ENCODE results near the gene OLA1. TPM values are rescaled to one million over a fixed set of nuclear protein-coding genes. Genes with fewer than 3 reads are reported as not detected.

Gene OLA1
- total RNA-seq, 1 experiment from 2014 or later = 126 TPM

- Histone ChIP-seq H3K4me3 (ENCODE audit: low read depth in 2 of 2, low read length in 2 of 2) (no peak overlapping the region), H3K27ac (ENCODE audit: low read length) (no peak overlapping the region), H3K36me3 (ENCODE audit: control insufficient read depth, insufficient read depth, low read length) (peaks cover 2% of the 10 kb centered on the region), H3K4me1 (ENCODE audit: control insufficient read depth, insufficient read depth, low read length) (no peaks in the 10 kb centered on the region), H3K9me3 (ENCODE audit: control insufficient read depth, insufficient read depth, low read depth, low read length) (no peaks in the 10 kb centered on the region), H3K27me3 (ENCODE audit: control insufficient read depth, insufficient read depth, low read length) (no peaks in the 10 kb centered on the region)
- ChIA-PET CTCF (no interaction called here), POLR2A (no interaction called here)
- intact Hi-C loops (cut with micrococcal nuclease; ENCODE audit: unreplicated experiment) = no loop called here
- BruUV-seq (replicated peaks) = no TSS peak
- ATAC-seq (no peak), DNase-seq (ENCODE audit: low read depth, low spot score) (no peak)
- in situ Hi-C loops (cut with HindIII; ENCODE audit: low pct_unique_long_range_greater_than_20kb, low sequenced_read_pairs) = no loop called here
- TF ChIP-seq, protein P1, sequence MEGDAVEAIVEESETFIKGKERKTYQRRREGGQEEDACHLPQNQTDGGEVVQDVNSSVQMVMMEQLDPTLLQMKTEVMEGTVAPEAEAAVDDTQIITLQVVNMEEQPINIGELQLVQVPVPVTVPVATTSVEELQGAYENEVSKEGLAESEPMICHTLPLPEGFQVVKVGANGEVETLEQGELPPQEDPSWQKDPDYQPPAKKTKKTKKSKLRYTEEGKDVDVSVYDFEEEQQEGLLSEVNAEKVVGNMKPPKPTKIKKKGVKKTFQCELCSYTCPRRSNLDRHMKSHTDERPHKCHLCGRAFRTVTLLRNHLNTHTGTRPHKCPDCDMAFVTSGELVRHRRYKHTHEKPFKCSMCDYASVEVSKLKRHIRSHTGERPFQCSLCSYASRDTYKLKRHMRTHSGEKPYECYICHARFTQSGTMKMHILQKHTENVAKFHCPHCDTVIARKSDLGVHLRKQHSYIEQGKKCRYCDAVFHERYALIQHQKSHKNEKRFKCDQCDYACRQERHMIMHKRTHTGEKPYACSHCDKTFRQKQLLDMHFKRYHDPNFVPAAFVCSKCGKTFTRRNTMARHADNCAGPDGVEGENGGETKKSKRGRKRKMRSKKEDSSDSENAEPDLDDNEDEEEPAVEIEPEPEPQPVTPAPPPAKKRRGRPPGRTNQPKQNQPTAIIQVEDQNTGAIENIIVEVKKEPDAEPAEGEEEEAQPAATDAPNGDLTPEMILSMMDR (IDR thresholded peaks at IDR 0.05) = no peak
- TF ChIP-seq POLR2AphosphoS5 (IDR thresholded peaks at IDR 0.05; ENCODE audit: low read depth, low read length) (no peak), SIN3A (IDR thresholded peaks at IDR 0.05; ENCODE audit: borderline replicate concordance, insufficient read depth, low read depth, low read length) (no peak), TCF7L2 (IDR thresholded peaks at IDR 0.05; ENCODE audit: low read depth, low read length) (no peak)
- TF ChIP-seq, protein P2, sequence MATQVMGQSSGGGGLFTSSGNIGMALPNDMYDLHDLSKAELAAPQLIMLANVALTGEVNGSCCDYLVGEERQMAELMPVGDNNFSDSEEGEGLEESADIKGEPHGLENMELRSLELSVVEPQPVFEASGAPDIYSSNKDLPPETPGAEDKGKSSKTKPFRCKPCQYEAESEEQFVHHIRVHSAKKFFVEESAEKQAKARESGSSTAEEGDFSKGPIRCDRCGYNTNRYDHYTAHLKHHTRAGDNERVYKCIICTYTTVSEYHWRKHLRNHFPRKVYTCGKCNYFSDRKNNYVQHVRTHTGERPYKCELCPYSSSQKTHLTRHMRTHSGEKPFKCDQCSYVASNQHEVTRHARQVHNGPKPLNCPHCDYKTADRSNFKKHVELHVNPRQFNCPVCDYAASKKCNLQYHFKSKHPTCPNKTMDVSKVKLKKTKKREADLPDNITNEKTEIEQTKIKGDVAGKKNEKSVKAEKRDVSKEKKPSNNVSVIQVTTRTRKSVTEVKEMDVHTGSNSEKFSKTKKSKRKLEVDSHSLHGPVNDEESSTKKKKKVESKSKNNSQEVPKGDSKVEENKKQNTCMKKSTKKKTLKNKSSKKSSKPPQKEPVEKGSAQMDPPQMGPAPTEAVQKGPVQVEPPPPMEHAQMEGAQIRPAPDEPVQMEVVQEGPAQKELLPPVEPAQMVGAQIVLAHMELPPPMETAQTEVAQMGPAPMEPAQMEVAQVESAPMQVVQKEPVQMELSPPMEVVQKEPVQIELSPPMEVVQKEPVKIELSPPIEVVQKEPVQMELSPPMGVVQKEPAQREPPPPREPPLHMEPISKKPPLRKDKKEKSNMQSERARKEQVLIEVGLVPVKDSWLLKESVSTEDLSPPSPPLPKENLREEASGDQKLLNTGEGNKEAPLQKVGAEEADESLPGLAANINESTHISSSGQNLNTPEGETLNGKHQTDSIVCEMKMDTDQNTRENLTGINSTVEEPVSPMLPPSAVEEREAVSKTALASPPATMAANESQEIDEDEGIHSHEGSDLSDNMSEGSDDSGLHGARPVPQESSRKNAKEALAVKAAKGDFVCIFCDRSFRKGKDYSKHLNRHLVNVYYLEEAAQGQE (IDR thresholded peaks at IDR 0.05; ENCODE audit: insufficient read depth in 1 of 2, low read depth in 2 of 2, low read length in 1 of 2) = no peak
Observed at GRCh38 chr2:174080672-174081121, 167.6 kb downstream of the OLA1 start.

DNA sequence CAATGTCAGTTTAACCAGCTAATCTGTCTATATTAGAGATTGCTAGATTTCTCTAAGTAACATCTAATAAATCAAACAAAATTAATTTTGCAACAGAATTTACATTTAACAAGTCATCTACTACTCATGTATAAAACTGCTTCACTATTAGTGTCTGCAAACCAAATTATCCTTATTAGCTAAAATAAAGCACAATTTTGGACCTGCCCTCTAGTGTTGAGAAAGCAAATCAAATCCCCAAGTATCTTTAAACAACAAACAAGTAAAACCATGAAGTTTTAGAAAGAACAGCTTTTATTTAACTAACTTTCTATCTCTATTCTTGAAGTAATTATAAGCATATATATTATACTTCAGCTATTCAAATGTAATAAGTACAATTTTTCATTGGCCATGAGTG is 170.1 kb downstream of the OLA1 start:
- peaks cover 4% of the 10 kb centered on the region for H3K36me3 ChIP-seq (ENCODE audit: control insufficient read depth, insufficient read depth, low read length)
- ATAC-seq (no peak), DNase-seq (ENCODE audit: low read depth, low spot score) (no peak)
- intact Hi-C loops (cut with micrococcal nuclease; ENCODE audit: unreplicated experiment) (no loop called here), in situ Hi-C loops (cut with HindIII; ENCODE audit: low pct_unique_long_range_greater_than_20kb, low sequenced_read_pairs) (no loop called here)
- no peak overlapping the region for H3K27ac ChIP-seq (ENCODE audit: low read length)
- no TSS peak for BruUV-seq (replicated peaks)
- no peaks in the 10 kb centered on the region for H3K9me3 ChIP-seq (ENCODE audit: control insufficient read depth, insufficient read depth, low read depth, low read length)
- CTCF ChIA-PET = no interaction called here
- H3K27me3 ChIP-seq (ENCODE audit: control insufficient read depth, insufficient read depth, low read length) = no peaks in the 10 kb centered on the region
- H3K4me3 ChIP-seq (ENCODE audit: low read depth in 2 of 2, low read length in 2 of 2) = no peak overlapping the region
- TF ChIP-seq POLR2AphosphoS5 (IDR thresholded peaks at IDR 0.05; ENCODE audit: low read depth, low read length) (no peak), TCF7L2 (IDR thresholded peaks at IDR 0.05; ENCODE audit: low read depth, low read length) (no peak), SIN3A (IDR thresholded peaks at IDR 0.05; ENCODE audit: borderline replicate concordance, insufficient read depth, low read depth, low read length) (no peak)
- TF ChIP-seq, protein P1 (IDR thresholded peaks at IDR 0.05) = peak; percentile 24; the same call in 1 of the 2 replicates
- TF ChIP-seq, protein P2 (IDR thresholded peaks at IDR 0.05; ENCODE audit: insufficient read depth in 1 of 2, low read depth in 2 of 2, low read length in 1 of 2) = no peak
- POLR2A ChIA-PET = no interaction called here
- no peaks in the 10 kb centered on the region for H3K4me1 ChIP-seq (ENCODE audit: control insufficient read depth, insufficient read depth, low read length)
